T-helper 17 cell (primary cell): Measurements from ENCODE around the gene MTSS2. TPM values are rescaled to one million over a fixed set of nuclear protein-coding genes. Genes with fewer than 3 reads are reported as not detected.

Experiments
- ATAC-seq: fragments of 150-1000 bp; cut with Tn5 transposase; 2 replicates; pipeline ENCODE4 v1.10.0; 2021; ENCODE audit warnings: mild to moderate bottlenecking, moderate library complexity
- DNase-seq, 3 donors: peaks; one replicate each; pipeline versions ENCODE4 v3.0.0 to v3.0.0-alpha.2; 2020 to 2021
- H3K9me3 ChIP-seq: one replicate; pipeline ENCODE4 v1.7.0; 2013; ENCODE audit warnings: low read length, mild to moderate bottlenecking; ENCODE audit not compliant: control insufficient read depth, poor library complexity, severe bottlenecking
- H3K27ac Mint-ChIP-seq: one replicate; pipeline ENCODE4 v1.8.0; 2022; ENCODE audit warnings: mild to moderate bottlenecking, moderate library complexity, mixed read lengths
- H3K27me3 Mint-ChIP-seq: one replicate; pipeline ENCODE4 v1.8.0; 2022; ENCODE audit warnings: mixed read lengths
- H3K36me3 Mint-ChIP-seq: one replicate; pipeline ENCODE4 v1.8.0; 2022; ENCODE audit warnings: low read depth, mixed read lengths
- H3K4me1 Mint-ChIP-seq: one replicate; pipeline ENCODE4 v1.8.0; 2022; ENCODE audit warnings: mild to moderate bottlenecking, mixed read lengths
- H3K4me3 Mint-ChIP-seq: one replicate; pipeline ENCODE4 v1.8.0; 2022; ENCODE audit warnings: mild to moderate bottlenecking, moderate library complexity, mixed read lengths
- total RNA-seq, 4 donors: library from RNA in 2 of 4; stranded (reverse) in 2 of 4; gene quantifications; one replicate each; pipeline ENCODE4 v1.2.3 and lab custom pipeline; 2022 to 2026

The MTSS2 gene
- total RNA-seq, 2 donors from 2014 or later: 4.4 to 6.9 TPM

GRCh38 chr16:70692130-70692872, 6.4 kb upstream of the MTSS2 start:
- Mint-ChIP-seq H3K27me3 (peaks cover 4% of the 10 kb centered on the region), H3K4me1 (peaks cover 6% of the 10 kb centered on the region), H3K36me3 (no peaks in the 10 kb centered on the region), H3K27ac (no peak overlapping the region), H3K4me3 (no peak overlapping the region)
- DNase-seq (no peak), ATAC-seq (no peak)
- H3K9me3 ChIP-seq: no peaks in the 10 kb centered on the region

GRCh38 chr16:70691223-70692129, 5.6 kb upstream of the MTSS2 start:
- Mint-ChIP-seq H3K27me3 (peaks cover 10% of the 10 kb centered on the region), H3K4me1 (peaks cover 7% of the 10 kb centered on the region), H3K27ac (no peak overlapping the region), H3K4me3 (no peak overlapping the region), H3K36me3 (no peaks in the 10 kb centered on the region)
- H3K9me3 ChIP-seq: no peaks in the 10 kb centered on the region
- DNase-seq: no peak
- no peak for ATAC-seq

- Mint-ChIP-seq H3K36me3 (no peaks in the 10 kb centered on the region), H3K4me3 (no peak overlapping the region), H3K4me1 (peaks cover 5% of the 10 kb centered on the region), H3K27me3 (peaks cover 12% of the 10 kb centered on the region), H3K27ac (no peak overlapping the region)
- H3K9me3 ChIP-seq: no peaks in the 10 kb centered on the region
- DNase-seq (no peak), ATAC-seq (no peak)
Measured at GRCh38 chr16:70689970-70690891, 4.4 kb upstream of the MTSS2 start.

GRCh38 chr16:70689035-70689969, 3.4 kb upstream of the MTSS2 start:
- DNase-seq (no peak), ATAC-seq (no peak)
- Mint-ChIP-seq H3K4me1 (peaks cover 5% of the 10 kb centered on the region), H3K36me3 (no peaks in the 10 kb centered on the region), H3K27me3 (peaks cover 12% of the 10 kb centered on the region), H3K4me3 (peak overlapping the region; percentile 43), H3K27ac (no peak overlapping the region)
- no peaks in the 10 kb centered on the region for H3K9me3 ChIP-seq

- DNase-seq: no peak
- Mint-ChIP-seq H3K4me3 (peak overlapping the region; percentile 43), H3K36me3 (no peaks in the 10 kb centered on the region), H3K27ac (no peak overlapping the region), H3K27me3 (peaks cover 12% of the 10 kb centered on the region), H3K4me1 (peaks cover 5% of the 10 kb centered on the region)
- no peak for ATAC-seq
- no peaks in the 10 kb centered on the region for H3K9me3 ChIP-seq
Measured at GRCh38 chr16:70688246-70688742, 2.4 kb upstream of the MTSS2 start.

GRCh38 chr16:70687671-70688245, 1.9 kb upstream of the MTSS2 start:
- no peak overlapping the region for H3K27ac Mint-ChIP-seq
- peaks cover 12% of the 10 kb centered on the region for H3K27me3 Mint-ChIP-seq
- DNase-seq (no peak), ATAC-seq (no peak)
- peaks cover 3% of the 10 kb centered on the region for H3K4me1 Mint-ChIP-seq
- peak overlapping the region; percentile 78 for H3K4me3 Mint-ChIP-seq
- H3K9me3 ChIP-seq: no peaks in the 10 kb centered on the region
- H3K36me3 Mint-ChIP-seq: no peaks in the 10 kb centered on the region

GRCh38 chr16:70687102-70687511, 1.3 kb upstream of the MTSS2 start:
- H3K4me3 Mint-ChIP-seq: peak overlapping the region; percentile 78
- no peak for ATAC-seq
- H3K4me1 Mint-ChIP-seq: peaks cover 3% of the 10 kb centered on the region
- no peaks in the 10 kb centered on the region for H3K9me3 ChIP-seq
- no peak overlapping the region for H3K27ac Mint-ChIP-seq
- H3K27me3 Mint-ChIP-seq: peaks cover 12% of the 10 kb centered on the region
- no peaks in the 10 kb centered on the region for H3K36me3 Mint-ChIP-seq
- no peak for DNase-seq

GRCh38 chr16:70686376-70687101, 686 bp upstream of the MTSS2 start:
- Mint-ChIP-seq H3K27ac (peak overlapping the region; percentile 27), H3K36me3 (no peaks in the 10 kb centered on the region), H3K4me1 (peaks cover 3% of the 10 kb centered on the region), H3K4me3 (peak overlapping the region; percentile 78), H3K27me3 (peaks cover 12% of the 10 kb centered on the region)
- H3K9me3 ChIP-seq: no peaks in the 10 kb centered on the region
- DNase-seq (no peak), ATAC-seq (peak; percentile 16)

- Mint-ChIP-seq H3K4me3 (peak overlapping the region; percentile 68), H3K36me3 (no peaks in the 10 kb centered on the region), H3K27me3 (peaks cover 12% of the 10 kb centered on the region), H3K27ac (no peak overlapping the region), H3K4me1 (peaks cover 3% of the 10 kb centered on the region)
- DNase-seq (no peak), ATAC-seq (peak; percentile 40)
- no peaks in the 10 kb centered on the region for H3K9me3 ChIP-seq
Measured at GRCh38 chr16:70685061-70685937, 554 bp downstream of the MTSS2 start.

GRCh38 chr16:70684146-70685060, 1.4 kb downstream of the MTSS2 start:
- Mint-ChIP-seq H3K4me1 (peaks cover 3% of the 10 kb centered on the region), H3K36me3 (no peaks in the 10 kb centered on the region), H3K27me3 (peaks cover 12% of the 10 kb centered on the region), H3K27ac (no peak overlapping the region), H3K4me3 (peak overlapping the region; percentile 68)
- DNase-seq (no peak), ATAC-seq (no peak)
- no peaks in the 10 kb centered on the region for H3K9me3 ChIP-seq
